ENCODE measurements around the gene SUSD5.
"Not testable (repeated sequence)": the region's sequence is repeated elsewhere in the genome, so short reads cannot be mapped to it uniquely, and the experiment has no call there.

SUSD5 gene

GRCh38 chr3:33187368-33187634 is 31.3 kb downstream of the SUSD5 start:
- no peak for DNase-seq

GRCh38 chr3:33186524-33187367 is 31.9 kb downstream of the SUSD5 start:
- no peak for DNase-seq

- no peak for DNase-seq
These were observed 33.7 kb downstream of the SUSD5 start for GRCh38 chr3:33184863-33185262.

- not testable (repeated sequence) for DNase-seq
These were observed 37.0 kb downstream of the SUSD5 start for GRCh38 chr3:33181641-33182040.

- DNase-seq = no peak
These were observed 37.4 kb downstream of the SUSD5 start for GRCh38 chr3:33181229-33181628.

GRCh38 chr3:33179132-33179531 is 39.5 kb downstream of the SUSD5 start:
- no peak for DNase-seq

GRCh38 chr3:33174711-33175414 is 43.7 kb downstream of the SUSD5 start:
- DNase-seq = no peak

GRCh38 chr3:33174095-33174494 is 44.5 kb downstream of the SUSD5 start:
- no peak for DNase-seq

GRCh38 chr3:33173672-33174071 is 44.9 kb downstream of the SUSD5 start:
- DNase-seq = no peak

- no peak for DNase-seq
These were observed 45.5 kb downstream of the SUSD5 start for GRCh38 chr3:33173103-33173502.

GRCh38 chr3:33171580-33171979 is 47.0 kb downstream of the SUSD5 start:
- DNase-seq = no peak

GRCh38 chr3:33170531-33170930 is 48.1 kb downstream of the SUSD5 start:
- no peak for DNase-seq

GRCh38 chr3:33167716-33168336 is 50.8 kb downstream of the SUSD5 start:
- no peak for DNase-seq

- no peak for DNase-seq
These were observed 51.3 kb downstream of the SUSD5 start for GRCh38 chr3:33167284-33167683.

- no peak for DNase-seq
These were observed 52.5 kb downstream of the SUSD5 start for GRCh38 chr3:33166095-33166494.

GRCh38 chr3:33165372-33165771 is 53.2 kb downstream of the SUSD5 start:
- no peak for DNase-seq

GRCh38 chr3:33162621-33163020 is 56.0 kb downstream of the SUSD5 start:
- not testable (repeated sequence) for DNase-seq

GRCh38 chr3:33159981-33160380 is 58.6 kb downstream of the SUSD5 start:
- no peak for DNase-seq

- DNase-seq = no peak
These were observed 59.4 kb downstream of the SUSD5 start for GRCh38 chr3:33159234-33159633.

- DNase-seq = no peak
These were observed 63.3 kb downstream of the SUSD5 start for GRCh38 chr3:33155301-33155700.

GRCh38 chr3:33153782-33154181 is 64.8 kb downstream of the SUSD5 start:
- DNase-seq = no peak

GRCh38 chr3:33152363-33153360 is 65.9 kb downstream of the SUSD5 start:
- DNase-seq = no peak

GRCh38 chr3:33149342-33149741 is 69.3 kb downstream of the SUSD5 start:
- peak; percentile 40 for DNase-seq

Measured in suppressor macrophage treated with lipopolysaccharide for 4 hours (primary cell).